ENCODE data around the gene DEFB132. TPM values are rescaled to one million over a fixed set of nuclear protein-coding genes. Genes with fewer than 3 reads are reported as not detected.
A peak's percentile ranks its signal among the peaks of the same experiment; 100 is the strongest.

DEFB132 gene
- total and polyA plus RNA-seq, 9 of the 15 experiments (the other 6 are each of a cell fraction or from before 2014, with no cell fraction given) = not detected

DNA sequence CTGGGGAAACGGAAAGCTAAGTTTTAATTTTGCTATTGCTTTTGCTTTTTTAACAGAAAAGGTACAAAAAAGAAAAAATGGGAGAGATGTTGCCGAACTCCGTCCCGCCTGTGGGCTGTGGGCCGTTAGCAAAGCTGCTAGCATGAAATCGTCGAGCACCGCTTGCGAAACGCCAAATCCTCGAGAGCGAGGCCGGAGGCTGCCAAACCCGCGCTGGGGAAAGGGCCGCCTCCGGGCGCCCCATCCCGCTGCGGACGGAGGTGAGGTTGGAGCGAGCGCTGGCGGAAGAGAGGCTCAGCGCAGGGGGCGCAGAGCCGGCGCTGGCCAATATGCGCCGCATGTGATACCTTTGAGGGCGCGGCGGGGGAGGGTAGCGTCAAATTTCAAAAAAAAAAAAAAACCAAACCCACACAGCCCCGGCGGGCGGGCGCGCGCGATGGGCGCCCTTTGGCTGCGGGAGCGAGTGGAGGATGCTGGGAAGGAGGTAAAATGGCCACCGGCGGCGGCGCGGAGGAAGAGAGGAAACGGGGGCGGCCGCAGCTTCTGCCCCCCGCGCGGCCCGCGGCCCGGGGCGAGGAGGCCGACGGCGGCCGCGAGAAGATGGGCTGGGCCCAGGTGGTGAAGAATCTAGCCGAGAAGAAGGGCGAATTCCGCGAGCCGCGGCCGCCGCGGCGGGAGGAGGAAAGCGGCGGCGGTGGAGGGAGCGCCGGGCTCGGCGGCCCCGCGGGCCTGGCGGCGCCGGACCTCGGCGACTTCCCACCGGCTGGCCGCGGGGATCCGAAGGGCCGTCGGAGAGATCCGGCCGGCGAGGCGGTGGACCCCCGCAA, 39.8 kb downstream of the DEFB132 start, which contains the start of gene ZCCHC3 (continued):
- TF ChIP-seq TOE1 (IDR thresholded peaks at IDR 0.05; ENCODE audit: borderline replicate concordance) = peak; percentile 55; the same call in 1 of the 2 replicates
- no peak for TF ChIP-seq TOE1 (CRISPR knock-in tag; IDR thresholded peaks at IDR 0.05; ENCODE audit: borderline replicate concordance, low read depth)
- TF ChIP-seq, protein P1, sequence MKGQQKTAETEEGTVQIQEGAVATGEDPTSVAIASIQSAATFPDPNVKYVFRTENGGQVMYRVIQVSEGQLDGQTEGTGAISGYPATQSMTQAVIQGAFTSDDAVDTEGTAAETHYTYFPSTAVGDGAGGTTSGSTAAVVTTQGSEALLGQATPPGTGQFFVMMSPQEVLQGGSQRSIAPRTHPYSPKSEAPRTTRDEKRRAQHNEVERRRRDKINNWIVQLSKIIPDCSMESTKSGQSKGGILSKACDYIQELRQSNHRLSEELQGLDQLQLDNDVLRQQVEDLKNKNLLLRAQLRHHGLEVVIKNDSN (CRISPR knock-in tag; IDR thresholded peaks at IDR 0.05) = peak; percentile 70
- no peak for TF ChIP-seq ZNF551 (CRISPR knock-in tag; IDR thresholded peaks at IDR 0.05)
- TF ChIP-seq POLR3G (IDR thresholded peaks at IDR 0.05; ENCODE audit: extremely low read depth, insufficient read length, insufficient replicate concordance) = no peak
- peak; percentile 87; the same call in 1 of the 2 replicates for TF ChIP-seq PHF8 (IDR thresholded peaks at IDR 0.05; ENCODE audit: borderline replicate concordance, low read length)
- no peak for TF ChIP-seq LARP7 (IDR thresholded peaks at IDR 0.05)
- TF ChIP-seq CREM (IDR thresholded peaks at IDR 0.05; ENCODE audit: low read depth) = peak; percentile 88
- TF ChIP-seq RAD51 (IDR thresholded peaks at IDR 0.05; ENCODE audit: borderline replicate concordance, low read depth) = peak; percentile 24; the same call in 1 of the 2 replicates
- TF ChIP-seq ZNF3 (CRISPR knock-in tag; IDR thresholded peaks at IDR 0.05) = no peak
- peak; percentile 43; the same call in 1 of the 2 replicates for TF ChIP-seq LEF1 (IDR thresholded peaks at IDR 0.05)
- peak in 1 of 2 experiments; percentile 11; a peak in 1 of 4 replicates for TF ChIP-seq RAD21 (CRISPR knock-in tag; conservative IDR thresholded peaks at IDR 0.05 in 1 of 2, IDR thresholded peaks at IDR 0.05 in 1 of 2)
- no peak for TF ChIP-seq FOXA1 (IDR thresholded peaks at IDR 0.05; ENCODE audit: borderline replicate concordance)
- TF ChIP-seq, protein P2, sequence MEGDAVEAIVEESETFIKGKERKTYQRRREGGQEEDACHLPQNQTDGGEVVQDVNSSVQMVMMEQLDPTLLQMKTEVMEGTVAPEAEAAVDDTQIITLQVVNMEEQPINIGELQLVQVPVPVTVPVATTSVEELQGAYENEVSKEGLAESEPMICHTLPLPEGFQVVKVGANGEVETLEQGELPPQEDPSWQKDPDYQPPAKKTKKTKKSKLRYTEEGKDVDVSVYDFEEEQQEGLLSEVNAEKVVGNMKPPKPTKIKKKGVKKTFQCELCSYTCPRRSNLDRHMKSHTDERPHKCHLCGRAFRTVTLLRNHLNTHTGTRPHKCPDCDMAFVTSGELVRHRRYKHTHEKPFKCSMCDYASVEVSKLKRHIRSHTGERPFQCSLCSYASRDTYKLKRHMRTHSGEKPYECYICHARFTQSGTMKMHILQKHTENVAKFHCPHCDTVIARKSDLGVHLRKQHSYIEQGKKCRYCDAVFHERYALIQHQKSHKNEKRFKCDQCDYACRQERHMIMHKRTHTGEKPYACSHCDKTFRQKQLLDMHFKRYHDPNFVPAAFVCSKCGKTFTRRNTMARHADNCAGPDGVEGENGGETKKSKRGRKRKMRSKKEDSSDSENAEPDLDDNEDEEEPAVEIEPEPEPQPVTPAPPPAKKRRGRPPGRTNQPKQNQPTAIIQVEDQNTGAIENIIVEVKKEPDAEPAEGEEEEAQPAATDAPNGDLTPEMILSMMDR (IDR thresholded peaks at IDR 0.05 in 2 of 3, conservative IDR thresholded peaks at IDR 0.05 in 1 of 3; ENCODE audit: insufficient read depth in 2 of 3, low read depth in 1 of 3, low read length in 3 of 3) = peak in 2 of 3 experiments; percentile 47 to 51; a peak in 4 of 6 replicates
- 0 out of 2 replicates have a peak, but pooled peaks have one; percentile 18 for TF ChIP-seq ZNF766 (CRISPR knock-in tag; conservative IDR thresholded peaks at IDR 0.05)
- TF ChIP-seq XRCC5 (IDR thresholded peaks at IDR 0.05; ENCODE audit: low read depth, low read length) = peak; percentile 64; the same call in 1 of the 2 replicates
- TF ChIP-seq HDAC3 (IDR thresholded peaks at IDR 0.05; ENCODE audit: borderline replicate concordance, partially characterized antibody) = no peak
- TF ChIP-seq ZNF41 (CRISPR knock-in tag; conservative IDR thresholded peaks at IDR 0.05) = no peak
- peak; percentile 91 for TF ChIP-seq LCOR (CRISPR knock-in tag; IDR thresholded peaks at IDR 0.05)
- TF ChIP-seq HDAC1 (IDR thresholded peaks at IDR 0.05) = peak in 1 of 2 experiments; percentile 46; a peak in 1 of 4 replicates
- TF ChIP-seq HCFC1 (IDR thresholded peaks at IDR 0.05; ENCODE audit: low read depth, low read length) = peak; percentile 68
- no peak for TF ChIP-seq PTTG1 (tag; IDR thresholded peaks at IDR 0.05; ENCODE audit: low read depth)
- TF ChIP-seq BACH1 (tag; IDR thresholded peaks at IDR 0.05) = no peak
- TF ChIP-seq, protein P3, sequence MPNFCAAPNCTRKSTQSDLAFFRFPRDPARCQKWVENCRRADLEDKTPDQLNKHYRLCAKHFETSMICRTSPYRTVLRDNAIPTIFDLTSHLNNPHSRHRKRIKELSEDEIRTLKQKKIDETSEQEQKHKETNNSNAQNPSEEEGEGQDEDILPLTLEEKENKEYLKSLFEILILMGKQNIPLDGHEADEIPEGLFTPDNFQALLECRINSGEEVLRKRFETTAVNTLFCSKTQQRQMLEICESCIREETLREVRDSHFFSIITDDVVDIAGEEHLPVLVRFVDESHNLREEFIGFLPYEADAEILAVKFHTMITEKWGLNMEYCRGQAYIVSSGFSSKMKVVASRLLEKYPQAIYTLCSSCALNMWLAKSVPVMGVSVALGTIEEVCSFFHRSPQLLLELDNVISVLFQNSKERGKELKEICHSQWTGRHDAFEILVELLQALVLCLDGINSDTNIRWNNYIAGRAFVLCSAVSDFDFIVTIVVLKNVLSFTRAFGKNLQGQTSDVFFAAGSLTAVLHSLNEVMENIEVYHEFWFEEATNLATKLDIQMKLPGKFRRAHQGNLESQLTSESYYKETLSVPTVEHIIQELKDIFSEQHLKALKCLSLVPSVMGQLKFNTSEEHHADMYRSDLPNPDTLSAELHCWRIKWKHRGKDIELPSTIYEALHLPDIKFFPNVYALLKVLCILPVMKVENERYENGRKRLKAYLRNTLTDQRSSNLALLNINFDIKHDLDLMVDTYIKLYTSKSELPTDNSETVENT (CRISPR knock-in tag; IDR thresholded peaks at IDR 0.05) = no peak
